ENCODE results near the gene TOM1.

TOM1 gene

GRCh38 chr22:35330258-35330861, 30.7 kb downstream of the TOM1 start:
- DNase-seq (ENCODE audit: extremely low spot score): no peak
- ChIA-PET POLR2A (no interaction called here), CTCF (no interaction called here)
- no peak for TF ChIP-seq FOXM1 (IDR thresholded peaks at IDR 0.05; ENCODE audit: borderline replicate concordance)
- no peak for TF ChIP-seq SP1 (IDR thresholded peaks at IDR 0.05)
- no peak for TF ChIP-seq ARNT (IDR thresholded peaks at IDR 0.05)
- no peak for TF ChIP-seq SUZ12 (IDR thresholded peaks at IDR 0.05)
- no peak for TF ChIP-seq CTBP1 (IDR thresholded peaks at IDR 0.05; ENCODE audit: borderline replicate concordance)
- TF ChIP-seq ZNF384 (IDR thresholded peaks at IDR 0.05): no peak
- TF ChIP-seq FOXA1 (IDR thresholded peaks at IDR 0.05): no peak
- TF ChIP-seq ELF4 (IDR thresholded peaks at IDR 0.05): no peak

DNA sequence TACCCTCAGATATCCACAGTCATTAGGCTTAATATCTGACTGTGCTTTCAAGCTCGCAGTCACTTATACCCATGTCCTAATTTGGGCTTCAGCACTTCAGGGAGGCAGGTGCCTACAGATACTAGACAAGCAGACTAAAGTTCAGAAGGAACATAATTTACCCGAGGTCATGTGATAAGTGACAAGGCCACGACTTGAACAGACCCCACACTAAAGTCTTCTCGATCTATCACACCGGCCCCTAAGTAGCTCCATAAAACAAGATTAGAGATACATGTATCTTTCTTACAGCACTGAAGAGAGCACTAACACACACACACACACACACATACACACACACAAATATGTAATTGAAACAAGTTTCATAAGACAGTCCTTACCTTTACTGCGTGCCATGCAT, 32.6 kb downstream of the TOM1 start:
- TF ChIP-seq FOXM1 (IDR thresholded peaks at IDR 0.05; ENCODE audit: borderline replicate concordance) (no peak), ZNF384 (IDR thresholded peaks at IDR 0.05) (no peak), ELF4 (IDR thresholded peaks at IDR 0.05) (no peak), SUZ12 (IDR thresholded peaks at IDR 0.05) (no peak), LEF1 (IDR thresholded peaks at IDR 0.05; ENCODE audit: borderline replicate concordance) (no peak), L3MBTL2 (conservative IDR thresholded peaks at IDR 0.05) (no peak), NFRKB (IDR thresholded peaks at IDR 0.05) (no peak), HDGF (IDR thresholded peaks at IDR 0.05; ENCODE audit: borderline replicate concordance) (no peak), FOXK2 (IDR thresholded peaks at IDR 0.05) (no peak), FOXA1 (IDR thresholded peaks at IDR 0.05) (no peak), TARDBP (IDR thresholded peaks at IDR 0.05) (no peak), CTBP1 (IDR thresholded peaks at IDR 0.05; ENCODE audit: borderline replicate concordance) (no peak), ARNT (IDR thresholded peaks at IDR 0.05) (no peak)
- TF ChIP-seq, protein P1, sequence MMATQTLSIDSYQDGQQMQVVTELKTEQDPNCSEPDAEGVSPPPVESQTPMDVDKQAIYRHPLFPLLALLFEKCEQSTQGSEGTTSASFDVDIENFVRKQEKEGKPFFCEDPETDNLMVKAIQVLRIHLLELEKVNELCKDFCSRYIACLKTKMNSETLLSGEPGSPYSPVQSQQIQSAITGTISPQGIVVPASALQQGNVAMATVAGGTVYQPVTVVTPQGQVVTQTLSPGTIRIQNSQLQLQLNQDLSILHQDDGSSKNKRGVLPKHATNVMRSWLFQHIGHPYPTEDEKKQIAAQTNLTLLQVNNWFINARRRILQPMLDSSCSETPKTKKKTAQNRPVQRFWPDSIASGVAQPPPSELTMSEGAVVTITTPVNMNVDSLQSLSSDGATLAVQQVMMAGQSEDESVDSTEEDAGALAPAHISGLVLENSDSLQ (IDR thresholded peaks at IDR 0.05): no peak
- DNase-seq (ENCODE audit: extremely low spot score): no peak
- ChIA-PET POLR2A (no interaction called here), CTCF (no interaction called here)

- POLR2A ChIA-PET: no interaction called here
- no peak for DNase-seq (ENCODE audit: extremely low spot score)
- CTCF ChIA-PET: no interaction called here
- no peak for TF ChIP-seq ZNF384 (IDR thresholded peaks at IDR 0.05)
- no peak for TF ChIP-seq SUZ12 (IDR thresholded peaks at IDR 0.05)
- TF ChIP-seq HDGF (IDR thresholded peaks at IDR 0.05; ENCODE audit: borderline replicate concordance): no peak
- TF ChIP-seq L3MBTL2 (conservative IDR thresholded peaks at IDR 0.05): no peak
- TF ChIP-seq LEF1 (IDR thresholded peaks at IDR 0.05; ENCODE audit: borderline replicate concordance): no peak
- TF ChIP-seq FOXM1 (IDR thresholded peaks at IDR 0.05; ENCODE audit: borderline replicate concordance): no peak
- TF ChIP-seq SP1 (IDR thresholded peaks at IDR 0.05): no peak
- TF ChIP-seq, protein P1 (IDR thresholded peaks at IDR 0.05): no peak
- TF ChIP-seq NFRKB (IDR thresholded peaks at IDR 0.05): no peak
Observed at GRCh38 chr22:35333220-35333619, 33.5 kb downstream of the TOM1 start.

DNA sequence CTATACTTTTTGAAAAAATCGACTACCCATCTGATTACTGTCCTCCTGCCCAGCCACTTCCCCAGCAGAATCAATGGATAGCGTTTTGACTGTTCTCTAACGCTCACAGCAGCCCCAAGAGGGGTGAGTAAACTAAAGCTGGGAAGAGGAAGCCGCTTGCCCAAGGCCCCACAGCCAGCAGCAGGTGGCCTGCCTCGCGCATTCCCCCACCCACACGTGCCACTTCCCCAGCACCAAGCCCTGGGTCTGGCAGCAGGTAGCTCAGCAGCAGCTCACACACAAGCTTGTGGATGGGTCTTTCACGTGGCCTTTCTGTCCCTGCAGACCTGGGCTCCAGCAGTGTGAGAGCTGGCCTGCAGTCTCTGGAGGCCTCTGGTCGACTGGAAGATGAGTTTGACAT, 34.3 kb downstream of the TOM1 start:
- POLR2A ChIA-PET: interaction anchor here (1.2 kb wide), 1 partner anchor 34 kb away, joined by 3 read pairs; the partner anchor contains the start of gene TOM1
- DNase-seq (ENCODE audit: extremely low spot score): no peak
- no peak for TF ChIP-seq TARDBP (IDR thresholded peaks at IDR 0.05)
- TF ChIP-seq LEF1 (IDR thresholded peaks at IDR 0.05; ENCODE audit: borderline replicate concordance): no peak
- TF ChIP-seq CTBP1 (IDR thresholded peaks at IDR 0.05; ENCODE audit: borderline replicate concordance): no peak
- no peak for TF ChIP-seq FOXK2 (IDR thresholded peaks at IDR 0.05)
- TF ChIP-seq SP1 (IDR thresholded peaks at IDR 0.05): no peak
- CTCF ChIA-PET: no interaction called here

DNA sequence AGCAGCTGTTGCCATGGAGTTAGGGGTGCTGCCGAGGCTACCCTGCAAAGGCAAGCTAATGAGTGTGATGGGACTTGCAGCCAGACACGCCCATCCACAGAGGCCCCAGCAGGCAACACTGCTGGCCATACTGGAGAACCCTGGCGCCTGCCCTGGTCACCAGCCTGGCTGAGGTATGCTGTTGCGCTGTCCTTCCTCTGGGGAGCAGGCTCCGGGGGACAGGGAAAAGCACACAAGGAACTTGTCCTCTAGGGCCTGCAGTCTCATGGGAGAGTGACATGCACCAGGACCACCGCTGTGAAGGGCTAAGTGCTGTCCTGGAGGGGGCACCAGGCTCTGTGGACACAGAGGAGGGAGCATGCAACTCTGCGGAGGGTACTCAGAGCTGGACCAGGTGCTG, 35.8 kb downstream of the TOM1 start:
- no peak for DNase-seq (ENCODE audit: extremely low spot score)
- TF ChIP-seq SUZ12 (IDR thresholded peaks at IDR 0.05): no peak
- ChIA-PET POLR2A (no interaction called here), CTCF (no interaction called here)

GRCh38 chr22:35335936-35336781, 36.5 kb downstream of the TOM1 start:
- POLR2A ChIA-PET: no interaction called here
- CTCF ChIA-PET: interaction anchor here (0.9 kb wide), 1 partner anchor 15 kb away, joined by 4 read pairs; no protein-coding TSS in a partner anchor
- no peak for DNase-seq (ENCODE audit: extremely low spot score)

DNA sequence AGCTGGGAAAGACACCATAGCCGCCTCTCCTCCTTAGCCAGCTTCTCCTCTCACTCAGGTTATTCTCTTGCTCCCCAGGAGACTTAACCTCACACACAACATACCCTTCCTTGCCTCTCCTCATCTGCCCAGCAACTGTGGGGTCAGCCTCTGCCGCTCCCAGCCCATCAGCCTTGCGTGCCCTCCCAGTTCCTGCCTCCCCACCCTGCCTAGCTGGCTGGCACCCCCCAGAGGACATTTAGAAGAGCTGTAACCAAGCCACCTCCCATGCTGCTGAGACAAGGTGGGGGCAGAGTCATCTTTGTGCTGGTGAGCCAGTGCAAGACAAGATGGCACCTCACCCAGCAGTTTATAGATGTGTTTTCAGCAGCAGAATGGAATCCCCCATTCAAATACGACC, 38.2 kb downstream of the TOM1 start:
- DNase-seq (ENCODE audit: extremely low spot score): no peak
- ChIA-PET POLR2A (interaction anchor here (0.7 kb wide), 1 partner anchor 31 kb away, joined by 3 read pairs; no protein-coding TSS in a partner anchor), CTCF (no interaction called here)
- TF ChIP-seq NFRKB (IDR thresholded peaks at IDR 0.05) (no peak), FOXA1 (IDR thresholded peaks at IDR 0.05) (no peak)

More at GRCh38 chr22:35335936-35336781, 36.5 kb downstream of the TOM1 start:
- no peak for TF ChIP-seq FOXM1 (IDR thresholded peaks at IDR 0.05; ENCODE audit: borderline replicate concordance)
